Neural crest cell (in vitro differentiated cells): ENCODE measurements around the gene CHKA. TPM values are rescaled to one million over a fixed set of nuclear protein-coding genes. Genes with fewer than 3 reads are reported as not detected.

ENCODE experiments used
- DNase-seq: peaks from one replicate; pipeline ENCODE4 v3.0.0; 2021; ENCODE audit warnings: low read depth, mixed read lengths, low spot score
- H3K27ac Mint-ChIP-seq: one replicate; pipeline ENCODE4 v1.8.0; 2021; ENCODE audit warnings: mild to moderate bottlenecking, mixed read lengths; ENCODE audit not compliant: unreplicated experiment
- H3K27me3 Mint-ChIP-seq: 2 replicates; pipeline ENCODE4 v1.8.0; 2021; ENCODE audit warnings: low read depth, mild to moderate bottlenecking, mixed read lengths
- H3K36me3 Mint-ChIP-seq: 2 replicates; pipeline ENCODE4 v1.8.0; 2021; ENCODE audit warnings: low read depth, mild to moderate bottlenecking, mixed read lengths
- H3K4me1 Mint-ChIP-seq: 2 replicates; pipeline ENCODE4 v1.8.0; 2021; ENCODE audit warnings: mixed read lengths
- H3K4me3 Mint-ChIP-seq: one replicate; pipeline ENCODE4 v1.8.0; 2021; ENCODE audit warnings: mild to moderate bottlenecking, mixed read lengths
- H3K9me3 Mint-ChIP-seq: 2 replicates; pipeline ENCODE4 v1.8.0; 2021; ENCODE audit warnings: mixed read lengths
- CTCF ChIP-seq: fragments of 200-600 bp; sonication (generic); conservative IDR thresholded peaks from 2 replicates; pipeline ENCODE4 v1.5.0; 2021; ENCODE audit warnings: antibody characterized with exemption, mild to moderate bottlenecking
- total RNA-seq: library from RNA; stranded (reverse); gene quantifications from 2 replicates; pipeline ENCODE4 v1.2.1, GENCODE V29; 2021

CHKA gene
- total RNA-seq, 1 donor from 2014 or later = 44.2 TPM

GRCh38 chr11:68165601-68166000, 44.4 kb upstream of the CHKA start:
- Mint-ChIP-seq H3K27ac (no peak overlapping the region), H3K9me3 (no peaks in the 10 kb centered on the region), H3K27me3 (no peaks in the 10 kb centered on the region), H3K4me3 (no peak overlapping the region), H3K36me3 (peaks cover 23% of the 10 kb centered on the region), H3K4me1 (peaks cover 11% of the 10 kb centered on the region)
- no peak for DNase-seq
- TF ChIP-seq CTCF = no peak

- no peaks in the 10 kb centered on the region for H3K9me3 Mint-ChIP-seq
- DNase-seq = no peak
- H3K27ac Mint-ChIP-seq = no peak overlapping the region
- H3K27me3 Mint-ChIP-seq = no peaks in the 10 kb centered on the region
- no peak overlapping the region for H3K4me3 Mint-ChIP-seq
- H3K4me1 Mint-ChIP-seq = peaks cover 21% of the 10 kb centered on the region
- TF ChIP-seq CTCF = no peak
- peaks cover 17% of the 10 kb centered on the region for H3K36me3 Mint-ChIP-seq
Observed at GRCh38 chr11:68164437-68164836, 43.2 kb upstream of the CHKA start.

- no peak overlapping the region for H3K27ac Mint-ChIP-seq
- peaks cover 14% of the 10 kb centered on the region for H3K36me3 Mint-ChIP-seq
- H3K4me1 Mint-ChIP-seq = peaks cover 22% of the 10 kb centered on the region
- H3K4me3 Mint-ChIP-seq = no peak overlapping the region
- no peak for TF ChIP-seq CTCF
- DNase-seq = no peak
- no peaks in the 10 kb centered on the region for H3K27me3 Mint-ChIP-seq
- H3K9me3 Mint-ChIP-seq = no peaks in the 10 kb centered on the region
Observed at GRCh38 chr11:68163691-68164090, 42.5 kb upstream of the CHKA start.

- DNase-seq = no peak
- no peaks in the 10 kb centered on the region for H3K27me3 Mint-ChIP-seq
- no peaks in the 10 kb centered on the region for H3K9me3 Mint-ChIP-seq
- H3K27ac Mint-ChIP-seq = no peak overlapping the region
- no peak for TF ChIP-seq CTCF
- peaks cover 22% of the 10 kb centered on the region for H3K4me1 Mint-ChIP-seq
- no peak overlapping the region for H3K4me3 Mint-ChIP-seq
- peaks cover 27% of the 10 kb centered on the region for H3K36me3 Mint-ChIP-seq
Observed at GRCh38 chr11:68160100-68160695, 39.0 kb upstream of the CHKA start.

- no peak overlapping the region for H3K27ac Mint-ChIP-seq
- H3K9me3 Mint-ChIP-seq = no peaks in the 10 kb centered on the region
- H3K36me3 Mint-ChIP-seq = peaks cover 29% of the 10 kb centered on the region
- H3K4me3 Mint-ChIP-seq = no peak overlapping the region
- H3K4me1 Mint-ChIP-seq = peaks cover 22% of the 10 kb centered on the region
- DNase-seq = no peak
- TF ChIP-seq CTCF = no peak
- H3K27me3 Mint-ChIP-seq = no peaks in the 10 kb centered on the region
Observed at GRCh38 chr11:68159665-68160064, 38.5 kb upstream of the CHKA start.
